H1 (cell line): ENCODE measurements around the gene DDAH2. TPM values are rescaled to one million over a fixed set of nuclear protein-coding genes. Genes with fewer than 3 reads are reported as not detected.

Source experiments
- CTCF ChIA-PET: fragments of 300-600 bp; sonication (Branson Sonifier 250); formaldehyde crosslinking; loops from one replicate; lab custom pipeline; 2021; ENCODE audit not compliant: partially characterized antibody; lab: Charles Lee
- POLR2A ChIA-PET: fragments of 300-600 bp; sonication (Branson Sonifier 250); formaldehyde crosslinking; loops from one replicate; lab custom pipeline; 2021; ENCODE audit warnings: inconsistent platforms; ENCODE audit not compliant: partially characterized antibody; lab: Charles Lee
- DNase-seq, 2 experiments: peaks; one replicate each; pipeline versions ENCODE4 v3.0.0 to v3.0.0-alpha.2; 2010 to 2022; ENCODE audit warnings: low spot score in 2 of 2, low read depth in 1 of 2, mixed read lengths in 1 of 2
- FAIRE-seq: peaks from 2 replicates; lab custom pipeline; 2011; peaks lifted over from hg19 to GRCh38; lab: Jason Lieb, UNC
- H2AFZ ChIP-seq: 2 replicates; pipeline ENCODE4 v1.8.1; 2012; ENCODE audit warnings: low read length, inconsistent platforms
- H2AK5ac ChIP-seq: 2 replicates; pipeline ENCODE4 v1.6.1; 2013; ENCODE audit warnings: low read depth, low read length
- H2BK120ac ChIP-seq: replicated peaks from 2 replicates; pipeline ENCODE3; 2013; ENCODE audit warnings: low read depth, low read length, inconsistent platforms
- H2BK12ac ChIP-seq: 2 replicates; pipeline ENCODE4 v1.6.1; 2013; ENCODE audit warnings: low read depth, low read length
- H2BK15ac ChIP-seq: 2 replicates; pipeline ENCODE4 v1.6.1; 2013; ENCODE audit warnings: low read length
- H2BK20ac ChIP-seq: 2 replicates; pipeline ENCODE4 v1.6.1; 2013; ENCODE audit warnings: low read length
- H2BK5ac ChIP-seq: 2 replicates; pipeline ENCODE4 v1.6.1; 2013; ENCODE audit warnings: low read depth, low read length
- H3K14ac ChIP-seq: 2 replicates; pipeline ENCODE4 v1.6.1; 2013; ENCODE audit warnings: inconsistent platforms; ENCODE audit not compliant: insufficient read length
- H3K18ac ChIP-seq: 2 replicates; pipeline ENCODE4 v1.6.1; 2013; ENCODE audit warnings: low read length; ENCODE audit errors: extremely low read depth
- H3K23ac ChIP-seq: 2 replicates; pipeline ENCODE4 v1.6.1; 2013; ENCODE audit warnings: inconsistent platforms; ENCODE audit not compliant: insufficient read length
- H3K23me2 ChIP-seq: 2 replicates; pipeline ENCODE4 v1.6.1; 2013; ENCODE audit warnings: low read depth, low read length
- H3K27ac ChIP-seq: 2 replicates; pipeline ENCODE4 v1.6.1; 2011; ENCODE audit warnings: low read depth, low read length, inconsistent platforms
- H3K27me3 ChIP-seq, 4 experiments: replicated peaks in 1 of 4; 1 replicate in 1 of 4; 2 replicates in 3 of 4; pipeline versions ENCODE4 v1.6.1 to v1.8.1; 2011 to 2013; ENCODE audit warnings: low read length in 3 of 4, mild to moderate bottlenecking in 3 of 4, inconsistent platforms in 2 of 4, mixed read lengths in 2 of 4, moderate library complexity in 1 of 4; ENCODE audit not compliant: control insufficient read depth in 3 of 4, insufficient read depth in 3 of 4; ENCODE audit errors: extremely low read depth in 1 of 4
- H3K36me3 ChIP-seq, 4 experiments: 2 replicates each; pipeline versions ENCODE4 v1.6.1 to v1.8.1; 2011 to 2013; ENCODE audit warnings: mild to moderate bottlenecking in 4 of 4, low read length in 3 of 4, moderate library complexity in 2 of 4, control low read depth in 1 of 4, inconsistent platforms in 1 of 4; ENCODE audit not compliant: insufficient read depth in 4 of 4, control insufficient read depth in 2 of 4
- H3K4ac ChIP-seq: replicated peaks from 2 replicates; pipeline ENCODE3; 2013; ENCODE audit warnings: low read length, low read depth, mixed read lengths, inconsistent platforms; ENCODE audit not compliant: insufficient read length
- H3K4me1 ChIP-seq, 4 experiments: replicated peaks in 1 of 4; 1 replicate in 1 of 4; 2 replicates in 3 of 4; pipeline versions ENCODE4 v1.6.1 to v1.8.1; 2011 to 2013; ENCODE audit warnings: low read length in 3 of 4, inconsistent platforms in 2 of 4, mixed read lengths in 1 of 4; ENCODE audit not compliant: insufficient read depth in 4 of 4, control insufficient read depth in 3 of 4
- H3K4me2 ChIP-seq, 2 experiments: 2 replicates each; pipeline versions ENCODE4 v1.6.1 to v1.8.1; 2011 to 2013; ENCODE audit warnings: low read depth in 2 of 2, low read length in 2 of 2, control low read depth in 1 of 2, inconsistent platforms in 1 of 2, mild to moderate bottlenecking in 1 of 2; ENCODE audit not compliant: insufficient read depth in 1 of 2
- H3K4me3 ChIP-seq, 4 experiments: fragments of 200-600, 300-600 bp in 1 of 4; sonication (generic), shearing (Covaris generic), sonication (Bioruptor Twin) in 1 of 4; 2 replicates each; pipeline versions ENCODE4 v1.5.1 to v1.8.1; 2011 to 2016; ENCODE audit warnings: low read length in 4 of 4, low read depth in 3 of 4, control low read depth in 2 of 4, inconsistent platforms in 2 of 4, mild to moderate bottlenecking in 2 of 4, mixed read lengths in 1 of 4, moderate library complexity in 1 of 4; ENCODE audit not compliant: insufficient read depth in 2 of 4; ENCODE audit errors: extremely low read depth in 1 of 4
- H3K56ac ChIP-seq: replicated peaks from 2 replicates; pipeline ENCODE3; 2013; ENCODE audit warnings: low read depth, mild to moderate bottlenecking, mixed read lengths, low read length, inconsistent platforms; ENCODE audit not compliant: insufficient read length
- H3K79me1 ChIP-seq: 2 replicates; pipeline ENCODE4 v1.6.1; 2013; ENCODE audit warnings: low read depth, low read length, control low read depth
- H3K79me2 ChIP-seq, 2 experiments: 2 replicates each; pipeline versions ENCODE4 v1.6.1 to v1.8.1; 2012 to 2013; ENCODE audit warnings: low read length in 2 of 2, mild to moderate bottlenecking in 2 of 2, inconsistent platforms in 1 of 2; ENCODE audit not compliant: insufficient read depth in 2 of 2, control insufficient read depth in 1 of 2
- H3K9ac ChIP-seq, 4 experiments: replicated peaks in 1 of 4; 1 replicate in 1 of 4; 2 replicates in 3 of 4; pipeline versions ENCODE4 v1.6.1 to v1.8.1; 2011 to 2013; ENCODE audit warnings: low read depth in 3 of 4, low read length in 3 of 4, control low read depth in 2 of 4, mild to moderate bottlenecking in 2 of 4, moderate library complexity in 2 of 4, inconsistent platforms in 1 of 4; ENCODE audit errors: extremely low read depth in 1 of 4
- H3K9me3 ChIP-seq, 2 experiments: 2 replicates each; pipeline versions ENCODE4 v1.6.1 to v1.8.1; 2012 to 2013; ENCODE audit warnings: mild to moderate bottlenecking in 2 of 2, moderate library complexity in 2 of 2, control low read depth in 1 of 2, inconsistent platforms in 1 of 2, low read depth in 1 of 2, low read length in 1 of 2, mixed read lengths in 1 of 2; ENCODE audit not compliant: insufficient read depth in 2 of 2
- H4K20me1 ChIP-seq, 2 experiments: replicated peaks in 1 of 2; 2 replicates each; pipeline versions ENCODE3 to v1.8.1; 2011 to 2013; ENCODE audit warnings: inconsistent platforms in 2 of 2, low read length in 2 of 2, mild to moderate bottlenecking in 1 of 2; ENCODE audit not compliant: insufficient read depth in 2 of 2, control insufficient read depth in 1 of 2
- H4K5ac ChIP-seq: 2 replicates; pipeline ENCODE4 v1.6.1; 2013; ENCODE audit warnings: low read length, low read depth, mixed read lengths, inconsistent platforms; ENCODE audit not compliant: insufficient read length
- H4K8ac ChIP-seq: 2 replicates; pipeline ENCODE4 v1.8.0; 2013; ENCODE audit warnings: mild to moderate bottlenecking, moderate library complexity, low read length, inconsistent platforms; ENCODE audit not compliant: insufficient read depth; ENCODE audit errors: extremely low read depth
- H4K91ac ChIP-seq: replicated peaks from 2 replicates; pipeline ENCODE3; 2013; ENCODE audit warnings: low read length, mixed read lengths, inconsistent platforms; ENCODE audit not compliant: insufficient read length
- BRCA1 ChIP-seq: IDR thresholded peaks from 2 replicates; pipeline ENCODE4 v1.6.1; 2012; ENCODE audit warnings: low read depth, low read length, improper control_type of control experiment
- CHD2 ChIP-seq: IDR thresholded peaks from 2 replicates; pipeline ENCODE4 v1.6.1; 2012; ENCODE audit warnings: low read length, improper control_type of control experiment
- POU5F1 ChIP-seq: IDR thresholded peaks from 2 replicates; pipeline ENCODE4 v1.6.1; 2011; ENCODE audit warnings: low read depth, mild to moderate bottlenecking, low read length, moderate library complexity
- RBBP5 ChIP-seq: IDR thresholded peaks from 2 replicates; pipeline ENCODE4 v1.7.1; 2012; ENCODE audit warnings: low read depth, mild to moderate bottlenecking, inconsistent platforms, low read length, moderate library complexity, borderline replicate concordance
- SP1 ChIP-seq: IDR thresholded peaks from 2 replicates; pipeline ENCODE4 v1.6.1; 2011; ENCODE audit warnings: low read depth, low read length
- WGBS, 2 experiments: shearing (Covaris generic) in 1 of 2; methylation state at CpG; one replicate each; pipeline versions ENCODE4 v1.1.6 to v1.1.7; 2013 to 2015; ENCODE audit warnings: low lambda C conversion rate in 2 of 2, mixed read lengths in 2 of 2, inconsistent platforms in 1 of 2, low coverage in 1 of 2, missing lambda C conversion rate in 1 of 2; ENCODE audit not compliant: insufficient replicate concordance in 2 of 2, insufficient coverage in 1 of 2, insufficient read length in 1 of 2; ENCODE audit errors: extremely low coverage in 1 of 2, missing lambda C conversion rate in 1 of 2; 5-methylcytosine and 5-hydroxymethylcytosine counted together
- polyA plus RNA-seq, 7 experiments: library from polyadenylated mRNA; depleted of rRNA in 3 of 7; stranded (reverse) in 5 of 7; unstranded in 2 of 7; fragments of >200 nt in 5 of 7; fragments of 200-250 nt in 2 of 7; gene quantifications; 1 replicate in 5 of 7; 2 replicates in 1 of 7; 4 replicates in 1 of 7; pipeline versions ENCODE4 v1.2.1 to v1.2.3, GENCODE V29; 2011 to 2013; ENCODE audit warnings: missing spikeins in 2 of 7, mixed read lengths in 2 of 7
- total RNA-seq: library from RNA; stranded (reverse); fragmentation: NEBNext Ultra II Directional; extraction: Animal tissue kit (Norgen Biotek cat#: 25700); gene quantifications from 2 replicates; pipeline ENCODE4 v1.2.1, GENCODE V29; 2021
- TF ChIP-seq, protein P1 (sequence below), 3 experiments: IDR thresholded peaks; 1 replicate in 2 of 3; 2 replicates in 1 of 3; pipeline versions ENCODE4 v1.5.1 to v1.6.1; 2011; ENCODE audit warnings: low read length in 3 of 3, mild to moderate bottlenecking in 3 of 3, inconsistent platforms in 2 of 3, low read depth in 1 of 3, moderate library complexity in 1 of 3; ENCODE audit not compliant: insufficient read depth in 1 of 3; ENCODE audit errors: control extremely low read depth in 1 of 3

DDAH2 gene
- total and polyA plus RNA-seq, 2 of the 8 experiments (the other 6 are each of a cell fraction or from before 2014, with no cell fraction given) = 53.3 to 73.5 TPM

DNA sequence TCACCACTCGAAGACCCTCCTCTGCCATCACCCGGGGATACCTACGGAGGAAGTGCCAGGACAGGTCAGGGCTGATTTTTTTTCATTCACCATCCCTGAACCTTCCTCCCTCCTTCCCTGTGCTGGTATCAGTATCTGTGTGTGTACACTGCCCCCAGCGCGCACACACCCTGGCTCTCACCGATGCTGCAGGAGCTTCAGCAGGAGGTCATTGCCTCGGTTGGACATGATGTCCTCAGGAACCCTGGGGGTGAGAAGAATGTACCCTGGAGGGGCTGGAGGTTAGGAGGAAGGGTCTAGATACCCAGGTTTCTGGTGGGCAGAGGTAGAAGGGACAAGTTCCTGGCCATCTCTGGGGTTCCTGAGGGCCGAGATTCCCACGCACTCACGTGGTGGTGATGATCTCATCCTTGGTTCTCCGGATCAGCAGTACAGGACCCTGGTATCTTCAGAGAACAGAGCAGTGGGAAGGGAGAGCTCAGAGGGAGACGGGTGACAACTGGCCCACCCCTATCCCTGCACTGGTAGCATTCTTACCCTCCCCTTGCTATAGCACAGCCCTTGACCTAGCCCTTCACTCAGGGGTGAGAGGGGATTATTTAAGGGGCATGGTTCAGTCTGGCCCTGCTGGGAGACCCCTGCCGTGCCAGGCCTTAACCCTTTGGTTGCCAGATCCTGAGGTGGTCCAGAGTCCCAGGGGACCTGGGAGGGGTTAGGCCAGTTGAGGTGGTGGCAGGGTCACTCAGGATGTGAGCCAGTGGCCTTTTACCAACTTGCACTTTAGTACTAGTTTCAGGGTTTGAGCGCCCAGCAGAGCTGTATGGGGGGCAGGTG lies 41.0 kb downstream of the DDAH2 start:
- no peak overlapping the region for H3K14ac ChIP-seq
- H2AFZ ChIP-seq = no peak overlapping the region
- 91% methylated on average over 14 of the region's 14 CpGs; no CpG with 5 or more reads in 1 of the 2 experiments for WGBS, 2 experiments
- H4K8ac ChIP-seq = peak overlapping the region; percentile 14
- H4K20me1 ChIP-seq = no peaks in the 10 kb centered on the region
- no peak overlapping the region for H2BK120ac ChIP-seq
- H4K5ac ChIP-seq = no peak overlapping the region
- peaks cover 3 to 25% (median 17%) of the 10 kb centered on the region in 4 experiments; a peak in 5 of 8 replicates for H3K36me3 ChIP-seq
- H3K79me2 ChIP-seq = no peaks in the 10 kb centered on the region
- H3K4ac ChIP-seq = no peak overlapping the region
- H2BK12ac ChIP-seq = no peak overlapping the region
- no peak overlapping the region for H2BK5ac ChIP-seq
- no peaks in the 10 kb centered on the region for H3K79me1 ChIP-seq
- no peak overlapping the region for H2BK20ac ChIP-seq
- peak overlapping the region in 1 of 2 experiments; percentile 28; a peak in 1 of 4 replicates for H3K4me2 ChIP-seq
- no peak overlapping the region for H4K91ac ChIP-seq
- H2AK5ac ChIP-seq = no peak overlapping the region
- H3K23ac ChIP-seq = no peak overlapping the region
- no peaks in the 10 kb centered on the region; a peak in 1 of 7 replicates for H3K27me3 ChIP-seq
- no peaks in the 10 kb centered on the region for H3K9me3 ChIP-seq
- no peak overlapping the region for H3K27ac ChIP-seq
- FAIRE-seq (no peak), DNase-seq (no peak)
- ChIA-PET CTCF (interaction anchor here (0.8 to 5.8 kb wide), 12 partner anchors 11 to 181 kb away, joined by 3 to 26 read pairs (median 4); partner anchors contain the start of genes CSNK2B, DDAH2, GPANK1 and LSM2), POLR2A (interaction anchor here (0.8 to 6.6 kb wide), 4 partner anchors 24 to 140 kb away, joined by 3 to 33 read pairs (median 4); partner anchors contain the start of genes BAG6 and HSPA1B)
- H2BK15ac ChIP-seq = no peak overlapping the region
- H3K23me2 ChIP-seq = peaks cover under 1% of the 10 kb centered on the region; the same call in 1 of the 2 replicates
- H3K18ac ChIP-seq = no peak overlapping the region
- no peak overlapping the region for H3K9ac ChIP-seq
- TF ChIP-seq RBBP5 (no peak), SP1 (no peak), BRCA1 (no peak), POU5F1 (no peak), CHD2 (no peak)
- TF ChIP-seq, protein P1, sequence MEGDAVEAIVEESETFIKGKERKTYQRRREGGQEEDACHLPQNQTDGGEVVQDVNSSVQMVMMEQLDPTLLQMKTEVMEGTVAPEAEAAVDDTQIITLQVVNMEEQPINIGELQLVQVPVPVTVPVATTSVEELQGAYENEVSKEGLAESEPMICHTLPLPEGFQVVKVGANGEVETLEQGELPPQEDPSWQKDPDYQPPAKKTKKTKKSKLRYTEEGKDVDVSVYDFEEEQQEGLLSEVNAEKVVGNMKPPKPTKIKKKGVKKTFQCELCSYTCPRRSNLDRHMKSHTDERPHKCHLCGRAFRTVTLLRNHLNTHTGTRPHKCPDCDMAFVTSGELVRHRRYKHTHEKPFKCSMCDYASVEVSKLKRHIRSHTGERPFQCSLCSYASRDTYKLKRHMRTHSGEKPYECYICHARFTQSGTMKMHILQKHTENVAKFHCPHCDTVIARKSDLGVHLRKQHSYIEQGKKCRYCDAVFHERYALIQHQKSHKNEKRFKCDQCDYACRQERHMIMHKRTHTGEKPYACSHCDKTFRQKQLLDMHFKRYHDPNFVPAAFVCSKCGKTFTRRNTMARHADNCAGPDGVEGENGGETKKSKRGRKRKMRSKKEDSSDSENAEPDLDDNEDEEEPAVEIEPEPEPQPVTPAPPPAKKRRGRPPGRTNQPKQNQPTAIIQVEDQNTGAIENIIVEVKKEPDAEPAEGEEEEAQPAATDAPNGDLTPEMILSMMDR (IDR thresholded peaks at IDR 0.05; ENCODE audit: control extremely low read depth in 1 of 3, insufficient read depth in 1 of 3, low read depth in 1 of 3, low read length in 3 of 3) = no peak
- H3K56ac ChIP-seq = no peak overlapping the region
- H3K4me3 ChIP-seq = no peak overlapping the region
- H3K4me1 ChIP-seq = peaks cover 0 to 5% (median 4%) of the 10 kb centered on the region in 4 experiments; a peak in 5 of 7 replicates
